Activated T-cell treated with anti-CD3 and anti-CD28 coated beads for 1 hour (primary cell): ENCODE measurements around the gene FOXD4L6.
"Not testable (repeated sequence)": the region's sequence is repeated elsewhere in the genome, so short reads cannot be mapped to it uniquely, and the experiment has no call there.

Experiments
- DNase-seq: peaks from one replicate; pipeline ENCODE4 v3.0.0-alpha.2; 2020; ENCODE audit warnings: low read depth

FOXD4L6 gene

DNA sequence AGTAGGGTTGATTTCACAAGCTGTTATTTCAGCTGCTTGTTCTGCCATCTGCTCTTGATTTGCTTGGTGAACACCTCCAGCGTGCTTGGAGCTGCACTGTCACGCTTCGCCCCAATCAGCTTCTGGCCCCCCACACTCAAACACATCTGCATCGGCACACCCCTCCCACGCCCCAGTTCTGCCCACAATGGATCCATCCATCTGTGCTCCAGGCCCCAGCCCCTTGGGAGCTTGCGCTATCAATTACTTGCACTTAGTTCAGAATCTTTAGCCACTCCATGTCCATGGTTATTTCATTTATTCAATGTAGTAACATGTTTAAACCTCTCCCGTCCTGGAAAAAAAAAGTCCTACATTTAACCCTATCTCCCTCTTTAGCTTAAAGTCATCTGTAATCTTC is 28.0 kb downstream of the FOXD4L6 start:
- DNase-seq, result not testable (repeated sequence)

- DNase-seq, result not testable (repeated sequence)
Measured at GRCh38 chr9:41098759-41099158, 29.7 kb downstream of the FOXD4L6 start.

DNA sequence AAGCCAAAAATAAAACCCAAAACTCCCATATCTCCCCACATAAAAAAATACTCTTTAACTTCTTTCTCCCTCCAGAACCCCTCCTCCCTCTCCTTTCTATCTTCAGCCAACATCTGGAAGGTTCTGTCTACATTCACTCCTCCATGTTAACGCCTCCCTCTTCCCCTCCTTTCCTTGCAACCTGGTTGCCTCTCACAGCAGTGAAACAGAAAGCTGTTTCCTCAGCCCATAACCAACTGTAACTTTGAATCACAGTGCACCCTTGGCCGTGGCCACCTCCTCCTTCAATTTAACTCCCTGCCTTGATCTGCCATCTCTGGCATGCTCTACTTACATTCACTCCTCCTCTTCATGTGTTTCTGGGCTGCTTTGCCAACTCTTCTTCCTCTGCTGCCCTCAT is 33.4 kb downstream of the FOXD4L6 start:
- DNase-seq, result not testable (repeated sequence)

DNA sequence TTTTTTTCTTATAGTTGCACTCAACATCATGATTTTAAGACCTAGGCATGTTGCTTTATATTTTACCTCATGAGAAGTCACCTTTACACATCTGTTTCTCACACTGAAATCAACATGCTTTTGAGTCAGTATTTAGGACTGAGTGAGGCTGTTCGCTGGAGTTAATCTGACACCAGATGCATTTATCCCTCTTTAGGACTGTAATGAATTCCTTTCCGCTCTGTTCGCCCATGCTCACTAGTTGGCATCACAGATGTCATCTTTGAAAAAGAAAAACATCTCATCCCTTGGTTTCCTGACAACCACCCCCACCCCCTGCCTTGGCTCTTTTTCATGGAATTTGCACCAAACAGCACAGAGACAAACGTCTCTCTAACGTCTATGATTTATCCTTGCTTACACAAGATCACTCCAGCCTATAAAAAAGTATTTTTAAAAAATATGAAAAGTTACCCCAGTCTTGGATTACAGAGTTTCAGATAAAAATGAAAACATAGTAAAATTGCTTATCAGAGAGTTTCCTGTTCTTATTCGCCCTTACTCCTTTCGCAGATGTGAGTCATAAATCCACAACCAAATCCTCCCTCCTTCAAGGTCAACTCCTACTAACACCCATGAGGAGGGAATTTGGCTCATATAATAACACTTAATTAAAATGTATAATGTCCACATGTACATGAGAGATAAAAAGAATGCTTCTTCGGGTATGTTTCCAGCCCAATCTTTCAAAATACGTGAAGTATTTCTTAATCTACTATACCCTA is 34.3 kb downstream of the FOXD4L6 start:
- not testable (repeated sequence) for DNase-seq

DNA sequence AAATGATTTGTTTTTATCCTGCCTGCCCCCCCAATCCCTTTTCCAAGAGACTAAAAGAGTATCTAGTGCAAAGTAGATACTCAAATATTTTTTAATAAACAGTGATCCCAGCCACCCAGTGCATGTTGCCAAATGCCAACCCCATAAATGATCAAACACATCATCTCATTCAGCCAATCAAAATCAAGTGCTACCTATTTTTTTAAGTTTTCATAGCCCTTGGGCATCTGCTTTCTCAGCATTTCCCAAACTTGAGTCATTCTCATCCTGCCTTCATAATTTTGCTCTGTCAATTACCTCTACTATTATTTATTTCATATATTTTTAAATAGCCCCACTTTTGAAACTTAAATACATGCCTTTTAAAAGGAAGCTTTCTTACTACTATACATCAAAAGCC is 37.6 kb downstream of the FOXD4L6 start:
- not testable (repeated sequence) for DNase-seq

- not testable (repeated sequence) for DNase-seq
Measured at GRCh38 chr9:41090386-41090785, 38.1 kb downstream of the FOXD4L6 start.

DNA sequence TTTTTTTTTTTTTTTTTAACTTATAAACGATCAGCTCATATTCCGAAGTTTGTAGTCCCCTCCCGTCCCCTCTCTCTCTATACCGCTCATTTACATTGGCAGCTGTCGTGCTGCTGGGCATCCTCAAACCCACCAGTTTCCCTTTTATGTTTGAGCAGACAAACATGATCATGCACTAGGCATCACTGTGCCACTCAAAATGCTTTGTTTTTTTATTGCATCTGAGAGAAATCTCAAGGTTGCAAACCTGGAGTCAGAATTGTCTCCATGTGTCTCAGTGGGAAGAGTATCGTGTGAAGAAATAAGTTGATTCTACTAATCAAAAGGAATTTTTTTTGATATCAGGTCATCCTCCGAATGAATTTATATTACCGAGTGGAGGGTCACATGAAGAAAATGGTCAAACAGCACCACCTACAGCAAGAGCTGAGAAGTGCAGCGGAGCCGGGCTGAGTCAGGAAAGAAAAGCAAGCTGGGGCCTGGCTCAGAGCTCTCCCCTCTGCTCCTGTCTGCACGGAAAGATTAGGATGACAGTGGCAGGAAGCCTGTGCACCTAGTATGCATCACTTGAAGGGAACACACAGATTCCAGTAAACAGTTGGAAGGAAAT is 39.9 kb downstream of the FOXD4L6 start:
- not testable (repeated sequence) for DNase-seq

GRCh38 chr9:41087929-41088328 is 40.6 kb downstream of the FOXD4L6 start:
- not testable (repeated sequence) for DNase-seq

DNA sequence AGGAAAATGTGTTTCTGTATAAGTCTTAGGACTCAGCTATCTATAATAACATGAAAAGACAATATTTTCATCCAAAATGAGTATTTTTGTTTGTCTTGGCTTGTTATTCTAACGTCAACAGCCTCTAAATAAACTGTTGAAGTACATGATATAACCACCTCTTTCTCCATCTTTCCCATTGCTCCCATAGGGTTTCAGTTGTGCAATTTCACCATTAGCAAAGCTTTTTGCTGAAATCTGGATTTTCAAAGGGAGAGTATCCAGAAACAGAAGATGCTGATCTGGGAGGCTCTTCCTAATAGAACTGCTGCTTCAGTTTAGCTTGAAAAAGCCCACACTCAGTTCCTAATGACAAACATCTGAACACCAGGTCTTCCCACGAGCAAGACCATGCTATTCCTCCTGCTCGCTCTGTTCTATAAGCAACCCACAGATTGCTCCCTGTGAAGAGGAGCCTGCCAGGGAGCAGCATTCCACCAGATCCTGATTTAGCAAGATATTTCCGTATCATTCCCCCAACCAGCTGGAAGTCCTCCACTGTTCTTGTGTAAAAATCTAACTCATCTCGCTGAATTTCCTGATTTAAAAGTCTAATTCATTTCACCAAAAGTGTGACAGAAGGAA is 41.2 kb downstream of the FOXD4L6 start:
- DNase-seq, result not testable (repeated sequence)

DNA sequence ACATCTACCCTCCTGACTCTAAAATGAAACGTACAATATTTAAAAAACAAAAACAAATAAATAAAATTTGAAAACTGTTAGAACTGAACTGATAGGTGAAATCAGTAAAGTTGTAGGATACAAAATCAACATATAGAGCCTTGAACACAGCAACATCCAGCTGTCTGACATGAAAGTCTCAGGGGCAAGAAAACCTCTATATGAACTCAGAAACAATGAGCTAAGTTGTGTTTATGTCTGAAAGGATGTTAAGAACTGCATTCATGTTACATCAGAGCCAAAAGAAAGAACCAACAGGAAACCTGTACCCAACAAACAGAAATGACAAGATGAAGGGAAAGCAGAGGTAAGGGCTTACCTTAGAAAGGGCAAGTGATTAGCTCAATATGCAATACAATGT is 41.8 kb downstream of the FOXD4L6 start:
- DNase-seq, result not testable (repeated sequence)

DNA sequence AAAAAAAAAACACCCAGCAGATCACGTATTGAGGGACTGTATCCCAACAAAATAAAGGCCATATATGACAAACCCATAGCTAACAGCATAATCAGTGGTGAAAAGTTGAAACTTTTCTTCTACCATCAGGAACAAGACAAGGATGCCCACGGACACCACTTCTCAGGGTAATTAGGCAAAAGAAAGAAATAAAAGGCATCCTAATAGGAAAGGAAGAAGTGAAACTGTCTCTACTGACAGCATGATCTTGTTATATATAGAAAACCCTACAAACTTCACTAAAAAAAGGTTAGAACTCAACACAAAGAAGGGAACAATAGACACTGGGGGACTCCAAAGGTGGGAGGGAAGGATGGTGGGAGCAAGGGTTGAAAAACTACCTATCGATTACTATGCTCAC is 42.3 kb downstream of the FOXD4L6 start:
- not testable (repeated sequence) for DNase-seq

DNA sequence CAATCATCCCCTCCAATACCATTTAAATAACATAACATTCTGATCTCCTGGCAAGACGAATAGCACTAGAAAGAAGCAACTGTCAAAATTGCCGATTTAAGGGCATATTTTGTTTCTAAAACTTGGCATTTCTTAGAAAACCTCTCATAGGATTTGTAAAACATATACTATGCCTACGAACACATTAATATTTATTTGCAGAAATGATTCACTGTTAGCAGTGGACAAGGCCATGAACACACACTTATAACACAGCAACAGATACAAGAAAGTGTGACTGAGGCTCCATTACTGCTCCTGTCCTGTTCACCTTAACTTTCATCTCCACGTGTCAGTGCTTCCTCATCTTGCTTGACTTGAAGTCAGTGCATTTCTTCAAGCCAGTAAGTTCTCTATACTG is 46.1 kb downstream of the FOXD4L6 start:
- not testable (repeated sequence) for DNase-seq

DNA sequence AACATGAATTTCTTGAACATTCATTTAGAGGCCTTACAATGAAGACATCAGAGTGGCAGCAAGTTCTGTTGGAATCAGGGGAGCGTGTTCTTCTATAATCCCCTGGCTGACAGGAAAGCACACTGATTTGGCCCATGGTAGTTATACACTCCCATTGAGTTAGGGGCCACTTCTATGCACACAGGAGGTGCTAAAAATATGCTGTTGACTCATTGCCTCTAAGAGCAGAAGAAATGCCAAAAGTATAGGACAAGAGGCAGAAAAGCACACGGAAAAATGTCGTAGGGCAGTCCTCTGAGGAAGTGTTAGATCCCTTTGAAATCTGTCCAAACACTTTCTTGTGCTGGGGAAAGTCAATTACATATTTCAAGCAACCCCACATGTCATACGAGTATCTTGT is 49.0 kb downstream of the FOXD4L6 start:
- DNase-seq, result not testable (repeated sequence)

- not testable (repeated sequence) for DNase-seq
Measured at GRCh38 chr9:41077586-41077985, 50.9 kb downstream of the FOXD4L6 start.
